Neural cell (in vitro differentiated cells): ENCODE data around the gene ABCA1. TPM values are rescaled to one million over a fixed set of nuclear protein-coding genes. Genes with fewer than 3 reads are reported as not detected.

ENCODE experiments used
- H2AFZ ChIP-seq: fragments of 200-600, 300-800 bp; sonication (generic), shearing (Covaris generic); 2 replicates; pipeline ENCODE4 v1.6.0; 2014; ENCODE audit warnings: low read depth, mild to moderate bottlenecking, antibody characterized with exemption, low read length, moderate library complexity
- H3F3A ChIP-seq: fragments of 200-600 bp; shearing (Covaris generic); 2 replicates; pipeline ENCODE4 v1.6.1; 2016; ENCODE audit warnings: mild to moderate bottlenecking, moderate library complexity, mixed read lengths, antibody characterized with exemption, low read length; ENCODE audit not compliant: insufficient read depth, poor library complexity, severe bottlenecking
- H3K27ac ChIP-seq: fragments of 200-600, 300-800 bp; sonication (generic), shearing (Covaris generic); 2 replicates; pipeline ENCODE4 v1.5.1; 2014; ENCODE audit warnings: mild to moderate bottlenecking, low read length, moderate library complexity
- H3K27me3 ChIP-seq: fragments of 300-800, 200-600 bp; sonication (generic), shearing (Covaris generic); 2 replicates; pipeline ENCODE4 v1.6.0; 2014; ENCODE audit warnings: mild to moderate bottlenecking, low read depth, low read length, moderate library complexity; ENCODE audit not compliant: insufficient read depth
- H3K36me3 ChIP-seq: fragments of 300-800, 200-600 bp; sonication (generic), shearing (Covaris generic); 2 replicates; pipeline ENCODE4 v1.5.1; 2014; ENCODE audit warnings: mild to moderate bottlenecking, antibody characterized with exemption, low read length, moderate library complexity; ENCODE audit not compliant: insufficient read depth
- H3K4me2 ChIP-seq: fragments of 300-800, 200-600 bp; sonication (generic), shearing (Covaris generic); 2 replicates; pipeline ENCODE4 v1.6.0; 2014; ENCODE audit warnings: mild to moderate bottlenecking, low read length
- H3K4me3 ChIP-seq: fragments of 300-800, 200-600 bp; sonication (generic), shearing (Covaris generic); 2 replicates; pipeline ENCODE4 v1.5.1; 2014; ENCODE audit warnings: mild to moderate bottlenecking, low read length, moderate library complexity
- H3K79me2 ChIP-seq: fragments of 200-600 bp; shearing (Covaris generic); replicated peaks from 2 replicates; pipeline ENCODE4 v1.6.0; 2014; ENCODE audit warnings: mild to moderate bottlenecking, low read length, moderate library complexity; ENCODE audit not compliant: insufficient read depth
- H3K9ac ChIP-seq: fragments of 300-800, 200-600 bp; sonication (generic), shearing (Covaris generic); 2 replicates; pipeline ENCODE4 v1.6.1; 2016; ENCODE audit warnings: mild to moderate bottlenecking, low read length, mixed read lengths
- H3K9me2 ChIP-seq: fragments of 200-600 bp; shearing (Covaris generic); 2 replicates; pipeline ENCODE4 v1.6.1; 2016; ENCODE audit warnings: mild to moderate bottlenecking, low read length, mixed read lengths; ENCODE audit not compliant: insufficient read depth
- H3K9me3 ChIP-seq: fragments of 200-600, 300-800 bp; sonication (generic), shearing (Covaris generic); 2 replicates; pipeline ENCODE4 v1.6.1; 2016; ENCODE audit warnings: mild to moderate bottlenecking, mixed run types, low read length, moderate library complexity, mixed read lengths
- H4K20me1 ChIP-seq: fragments of 200-600 bp; shearing (Covaris generic); 2 replicates; pipeline ENCODE4 v1.6.1; 2016; ENCODE audit warnings: mild to moderate bottlenecking, mixed run types; ENCODE audit not compliant: insufficient read depth
- EP300 ChIP-seq: fragments of 450-650 bp; conservative IDR thresholded peaks from 2 replicates; pipeline ENCODE4 v1.6.1; 2014; ENCODE audit warnings: antibody characterized with exemption, mild to moderate bottlenecking, moderate library complexity; ENCODE audit not compliant: poor library complexity, severe bottlenecking
- EZH2 ChIP-seq: fragments of 200-600, 300-800 bp; shearing (Covaris generic), sonication (generic); IDR thresholded peaks from 2 replicates; pipeline ENCODE4 v1.6.1; 2014; ENCODE audit warnings: antibody characterized with exemption, low read length, borderline replicate concordance, mild to moderate bottlenecking; ENCODE audit not compliant: insufficient read depth, poor library complexity, severe bottlenecking
- MXI1 ChIP-seq: fragments of 450-650 bp; conservative IDR thresholded peaks from 2 replicates; pipeline ENCODE4 v1.6.1; 2014; ENCODE audit warnings: antibody characterized with exemption, mild to moderate bottlenecking; ENCODE audit not compliant: poor library complexity, severe bottlenecking
- POLR2AphosphoS5 ChIP-seq: IDR thresholded peaks from 2 replicates; pipeline ENCODE4 v1.6.1; 2012
- RAD21 ChIP-seq: fragments of 450-650 bp; conservative IDR thresholded peaks from 2 replicates; pipeline ENCODE4 v1.6.1; 2014; ENCODE audit warnings: antibody characterized with exemption, mild to moderate bottlenecking, moderate library complexity
- SMC3 ChIP-seq: fragments of 450-650 bp; conservative IDR thresholded peaks from 2 replicates; pipeline ENCODE4 v1.6.1; 2014; ENCODE audit warnings: antibody characterized with exemption, mild to moderate bottlenecking, moderate library complexity; ENCODE audit not compliant: poor library complexity
- TAF1 ChIP-seq: IDR thresholded peaks from 2 replicates; pipeline ENCODE4 v1.6.1; 2012; ENCODE audit warnings: low read depth
- polyA plus RNA-seq: library from polyadenylated mRNA; depleted of rRNA; stranded (reverse); fragments of >200 nt; gene quantifications from 2 replicates; pipeline ENCODE4 v1.2.3, GENCODE V29; 2014
- TF ChIP-seq, protein P1 (sequence below): fragments of 450-650 bp; IDR thresholded peaks from 2 replicates; pipeline ENCODE4 v1.5.1; 2014; ENCODE audit warnings: antibody characterized with exemption, mild to moderate bottlenecking, moderate library complexity; ENCODE audit not compliant: poor library complexity, severe bottlenecking
- TF ChIP-seq, protein P2 (sequence below): IDR thresholded peaks from 2 replicates; pipeline ENCODE4 v1.6.1; 2012; ENCODE audit warnings: borderline replicate concordance

The ABCA1 gene
- polyA plus RNA-seq, 1 donor from 2014 or later, result 5.2 TPM

DNA sequence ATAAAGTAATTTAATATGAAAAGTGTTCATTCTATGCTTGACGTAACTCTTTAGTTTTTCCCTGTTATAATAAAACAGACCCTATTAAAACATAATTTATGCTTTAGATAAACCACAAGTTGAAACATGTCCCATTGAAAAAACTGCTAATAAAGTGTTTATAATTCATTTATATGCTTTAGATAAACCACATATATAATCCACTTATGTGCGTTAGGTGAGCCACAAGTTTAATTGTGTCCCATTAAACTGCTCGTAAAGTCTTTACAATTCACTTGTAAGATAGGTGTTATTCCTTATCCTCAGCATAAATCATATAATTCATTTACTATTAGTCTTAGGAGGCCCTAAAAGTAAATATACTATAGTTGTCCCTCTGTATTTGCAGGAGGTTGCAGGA, 160.4 kb downstream of the ABCA1 start:
- Histone ChIP-seq H3K4me3 (no peak overlapping the region), H3K4me2 (no peak overlapping the region), H3K9me2 (no peaks in the 10 kb centered on the region), H2AFZ (no peak overlapping the region), H3F3A (no peaks in the 10 kb centered on the region), H3K27me3 (peaks cover 8% of the 10 kb centered on the region), H3K79me2 (no peaks in the 10 kb centered on the region), H3K9me3 (no peaks in the 10 kb centered on the region), H3K9ac (no peak overlapping the region), H3K36me3 (no peaks in the 10 kb centered on the region), H3K27ac (no peak overlapping the region), H4K20me1 (no peaks in the 10 kb centered on the region)
- TF ChIP-seq SMC3 (no peak), TAF1 (no peak), EP300 (no peak), EZH2 (no peak), POLR2AphosphoS5 (no peak), RAD21 (no peak)
- TF ChIP-seq, protein P1, sequence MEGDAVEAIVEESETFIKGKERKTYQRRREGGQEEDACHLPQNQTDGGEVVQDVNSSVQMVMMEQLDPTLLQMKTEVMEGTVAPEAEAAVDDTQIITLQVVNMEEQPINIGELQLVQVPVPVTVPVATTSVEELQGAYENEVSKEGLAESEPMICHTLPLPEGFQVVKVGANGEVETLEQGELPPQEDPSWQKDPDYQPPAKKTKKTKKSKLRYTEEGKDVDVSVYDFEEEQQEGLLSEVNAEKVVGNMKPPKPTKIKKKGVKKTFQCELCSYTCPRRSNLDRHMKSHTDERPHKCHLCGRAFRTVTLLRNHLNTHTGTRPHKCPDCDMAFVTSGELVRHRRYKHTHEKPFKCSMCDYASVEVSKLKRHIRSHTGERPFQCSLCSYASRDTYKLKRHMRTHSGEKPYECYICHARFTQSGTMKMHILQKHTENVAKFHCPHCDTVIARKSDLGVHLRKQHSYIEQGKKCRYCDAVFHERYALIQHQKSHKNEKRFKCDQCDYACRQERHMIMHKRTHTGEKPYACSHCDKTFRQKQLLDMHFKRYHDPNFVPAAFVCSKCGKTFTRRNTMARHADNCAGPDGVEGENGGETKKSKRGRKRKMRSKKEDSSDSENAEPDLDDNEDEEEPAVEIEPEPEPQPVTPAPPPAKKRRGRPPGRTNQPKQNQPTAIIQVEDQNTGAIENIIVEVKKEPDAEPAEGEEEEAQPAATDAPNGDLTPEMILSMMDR, result no peak

DNA sequence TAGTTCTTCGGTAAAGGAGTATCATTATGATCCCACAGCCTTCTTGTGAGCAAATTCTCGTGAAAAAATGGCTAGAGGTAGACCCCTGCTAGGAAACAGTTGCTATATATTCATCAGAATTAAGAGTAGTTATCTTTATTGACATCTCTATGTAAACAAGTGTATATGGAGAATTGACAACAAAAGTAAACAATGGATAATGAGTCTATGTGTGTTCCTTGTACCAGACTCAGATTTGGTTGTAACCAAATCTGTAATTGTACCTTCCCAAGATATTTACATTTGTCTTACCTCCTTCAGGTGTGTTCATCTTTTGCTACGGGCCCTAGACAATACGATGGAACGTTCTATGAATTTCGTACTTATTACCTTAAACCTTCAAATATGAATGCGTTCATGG, 161.9 kb downstream of the ABCA1 start:
- H3K9me2 ChIP-seq, result no peaks in the 10 kb centered on the region
- H3K79me2 ChIP-seq, result no peaks in the 10 kb centered on the region
- H3K4me2 ChIP-seq, result no peak overlapping the region
- no peak overlapping the region for H3K27ac ChIP-seq
- H3K4me3 ChIP-seq, result no peak overlapping the region
- peaks cover 8% of the 10 kb centered on the region for H3K27me3 ChIP-seq
- H4K20me1 ChIP-seq, result no peaks in the 10 kb centered on the region
- H3F3A ChIP-seq, result no peaks in the 10 kb centered on the region
- H3K9ac ChIP-seq, result no peak overlapping the region
- no peak overlapping the region for H2AFZ ChIP-seq
- TF ChIP-seq TAF1 (no peak), SMC3 (no peak), MXI1 (no peak)
- no peaks in the 10 kb centered on the region for H3K36me3 ChIP-seq
- no peaks in the 10 kb centered on the region for H3K9me3 ChIP-seq

DNA sequence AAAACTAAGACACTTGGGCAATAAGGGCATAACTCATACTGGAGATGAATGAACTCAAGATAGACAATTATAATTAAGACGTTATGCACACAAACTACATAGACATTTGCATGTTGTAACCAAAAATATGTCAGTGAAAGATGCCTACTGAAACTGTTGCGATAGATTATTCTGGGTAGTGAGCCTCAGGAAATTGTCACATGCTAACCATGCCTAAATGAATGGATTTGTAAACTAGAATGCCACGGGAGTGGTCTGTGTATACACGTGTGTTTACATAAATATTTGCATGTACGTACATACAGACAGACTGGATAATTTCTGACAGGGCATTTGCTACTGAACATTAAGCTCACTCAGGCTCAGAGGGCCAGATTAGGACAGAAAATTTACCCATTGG, 162.8 kb downstream of the ABCA1 start:
- no peak overlapping the region for H3K4me2 ChIP-seq
- no peaks in the 10 kb centered on the region for H4K20me1 ChIP-seq
- H3K9ac ChIP-seq, result no peak overlapping the region
- no peak overlapping the region for H3K4me3 ChIP-seq
- H3K27ac ChIP-seq, result no peak overlapping the region
- no peaks in the 10 kb centered on the region for H3K79me2 ChIP-seq
- H2AFZ ChIP-seq, result no peak overlapping the region
- H3K36me3 ChIP-seq, result no peaks in the 10 kb centered on the region
- TF ChIP-seq MXI1, result no peak
- no peak for TF ChIP-seq EZH2
- TF ChIP-seq, protein P2, sequence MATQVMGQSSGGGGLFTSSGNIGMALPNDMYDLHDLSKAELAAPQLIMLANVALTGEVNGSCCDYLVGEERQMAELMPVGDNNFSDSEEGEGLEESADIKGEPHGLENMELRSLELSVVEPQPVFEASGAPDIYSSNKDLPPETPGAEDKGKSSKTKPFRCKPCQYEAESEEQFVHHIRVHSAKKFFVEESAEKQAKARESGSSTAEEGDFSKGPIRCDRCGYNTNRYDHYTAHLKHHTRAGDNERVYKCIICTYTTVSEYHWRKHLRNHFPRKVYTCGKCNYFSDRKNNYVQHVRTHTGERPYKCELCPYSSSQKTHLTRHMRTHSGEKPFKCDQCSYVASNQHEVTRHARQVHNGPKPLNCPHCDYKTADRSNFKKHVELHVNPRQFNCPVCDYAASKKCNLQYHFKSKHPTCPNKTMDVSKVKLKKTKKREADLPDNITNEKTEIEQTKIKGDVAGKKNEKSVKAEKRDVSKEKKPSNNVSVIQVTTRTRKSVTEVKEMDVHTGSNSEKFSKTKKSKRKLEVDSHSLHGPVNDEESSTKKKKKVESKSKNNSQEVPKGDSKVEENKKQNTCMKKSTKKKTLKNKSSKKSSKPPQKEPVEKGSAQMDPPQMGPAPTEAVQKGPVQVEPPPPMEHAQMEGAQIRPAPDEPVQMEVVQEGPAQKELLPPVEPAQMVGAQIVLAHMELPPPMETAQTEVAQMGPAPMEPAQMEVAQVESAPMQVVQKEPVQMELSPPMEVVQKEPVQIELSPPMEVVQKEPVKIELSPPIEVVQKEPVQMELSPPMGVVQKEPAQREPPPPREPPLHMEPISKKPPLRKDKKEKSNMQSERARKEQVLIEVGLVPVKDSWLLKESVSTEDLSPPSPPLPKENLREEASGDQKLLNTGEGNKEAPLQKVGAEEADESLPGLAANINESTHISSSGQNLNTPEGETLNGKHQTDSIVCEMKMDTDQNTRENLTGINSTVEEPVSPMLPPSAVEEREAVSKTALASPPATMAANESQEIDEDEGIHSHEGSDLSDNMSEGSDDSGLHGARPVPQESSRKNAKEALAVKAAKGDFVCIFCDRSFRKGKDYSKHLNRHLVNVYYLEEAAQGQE, result no peak
- no peak for TF ChIP-seq SMC3
- no peak for TF ChIP-seq RAD21
- TF ChIP-seq POLR2AphosphoS5, result no peak
- TF ChIP-seq, protein P1, result no peak
- no peak for TF ChIP-seq TAF1
- TF ChIP-seq EP300, result no peak
- no peaks in the 10 kb centered on the region for H3K9me3 ChIP-seq
- H3K27me3 ChIP-seq, result peaks cover 8% of the 10 kb centered on the region
- no peaks in the 10 kb centered on the region for H3F3A ChIP-seq
- H3K9me2 ChIP-seq, result no peaks in the 10 kb centered on the region
